Fibroblast of the aortic adventitia (primary cell): Measurements from ENCODE around the gene TCEAL9. TPM values are rescaled to one million over a fixed set of nuclear protein-coding genes. Genes with fewer than 3 reads are reported as not detected.
A peak's percentile ranks its signal among the peaks of the same experiment; 100 is the strongest.
"Not testable (repeated sequence)": the region's sequence is repeated elsewhere in the genome, so short reads cannot be mapped to it uniquely, and the experiment has no call there.

Source experiments
- DNase-seq: peaks from one replicate; pipeline ENCODE4 v3.0.0-alpha.2; 2010; ENCODE audit warnings: low read depth
- H3K4me3 ChIP-seq: 2 replicates; pipeline ENCODE4 v1.5.1; 2011; ENCODE audit warnings: low read depth, mild to moderate bottlenecking, control low read depth, low read length, moderate library complexity
- CTCF ChIP-seq: IDR thresholded peaks from 2 replicates; pipeline ENCODE4 v1.5.1; 2011; ENCODE audit warnings: mild to moderate bottlenecking, low read length, control low read depth, inconsistent platforms; ENCODE audit not compliant: insufficient read depth
- total RNA-seq: library from RNA; depleted of rRNA; stranded (reverse); fragments of >200 nt; gene quantifications from 2 replicates; pipeline ENCODE4 v1.2.3, GENCODE V29; 2012; ENCODE audit warnings: low replicate concordance

Gene TCEAL9
- total RNA-seq, 1 donor = 225 TPM

- DNase-seq = no peak
- no peak for TF ChIP-seq CTCF
- H3K4me3 ChIP-seq = no peak overlapping the region
These were observed 28.4 kb downstream of the TCEAL9 start for GRCh38 chrX:103384672-103385071.

- DNase-seq = not testable (repeated sequence)
These were observed 29.1 kb downstream of the TCEAL9 start for GRCh38 chrX:103385283-103385830.

GRCh38 chrX:103386332-103386731 is 30.0 kb downstream of the TCEAL9 start:
- DNase-seq = no peak
- no peak overlapping the region for H3K4me3 ChIP-seq
- no peak for TF ChIP-seq CTCF

More at GRCh38 chrX:103385283-103385830, 29.1 kb downstream of the TCEAL9 start:
- not testable (repeated sequence) for H3K4me3 ChIP-seq

GRCh38 chrX:103393487-103393886 is 37.2 kb downstream of the TCEAL9 start:
- no peak for DNase-seq

GRCh38 chrX:103396186-103396585 is 39.9 kb downstream of the TCEAL9 start:
- peak; percentile 18 for DNase-seq

More at GRCh38 chrX:103393487-103393886, 37.2 kb downstream of the TCEAL9 start:
- no peak overlapping the region for H3K4me3 ChIP-seq
- TF ChIP-seq CTCF = no peak

GRCh38 chrX:103396660-103397059 is 40.4 kb downstream of the TCEAL9 start:
- no peak for TF ChIP-seq CTCF
- no peak overlapping the region for H3K4me3 ChIP-seq
- DNase-seq = no peak

More at GRCh38 chrX:103396186-103396585, 39.9 kb downstream of the TCEAL9 start:
- no peak overlapping the region for H3K4me3 ChIP-seq
- TF ChIP-seq CTCF = no peak

- TF ChIP-seq CTCF = no peak
- DNase-seq = no peak
- no peak overlapping the region for H3K4me3 ChIP-seq
These were observed 41.4 kb downstream of the TCEAL9 start for GRCh38 chrX:103397707-103398106.
